A549 treated with ZK216348 at 1 μM for 4 hours (cell line): ENCODE results near the gene NXT1. TPM values are rescaled to one million over a fixed set of nuclear protein-coding genes. Genes with fewer than 3 reads are reported as not detected.

ENCODE experiments used
- total RNA-seq: library from RNA; stranded (reverse); fragments of 200-300 nt; extraction: Qiagen RNA extraction; gene quantifications from 5 replicates; pipeline ENCODE4 v1.2.3, GENCODE V29; 2022; ENCODE audit warnings: low read depth

The NXT1 gene
- 48.1 to 72.5 TPM (median 69.6 TPM) in 5 replicates for total RNA-seq

DNA sequence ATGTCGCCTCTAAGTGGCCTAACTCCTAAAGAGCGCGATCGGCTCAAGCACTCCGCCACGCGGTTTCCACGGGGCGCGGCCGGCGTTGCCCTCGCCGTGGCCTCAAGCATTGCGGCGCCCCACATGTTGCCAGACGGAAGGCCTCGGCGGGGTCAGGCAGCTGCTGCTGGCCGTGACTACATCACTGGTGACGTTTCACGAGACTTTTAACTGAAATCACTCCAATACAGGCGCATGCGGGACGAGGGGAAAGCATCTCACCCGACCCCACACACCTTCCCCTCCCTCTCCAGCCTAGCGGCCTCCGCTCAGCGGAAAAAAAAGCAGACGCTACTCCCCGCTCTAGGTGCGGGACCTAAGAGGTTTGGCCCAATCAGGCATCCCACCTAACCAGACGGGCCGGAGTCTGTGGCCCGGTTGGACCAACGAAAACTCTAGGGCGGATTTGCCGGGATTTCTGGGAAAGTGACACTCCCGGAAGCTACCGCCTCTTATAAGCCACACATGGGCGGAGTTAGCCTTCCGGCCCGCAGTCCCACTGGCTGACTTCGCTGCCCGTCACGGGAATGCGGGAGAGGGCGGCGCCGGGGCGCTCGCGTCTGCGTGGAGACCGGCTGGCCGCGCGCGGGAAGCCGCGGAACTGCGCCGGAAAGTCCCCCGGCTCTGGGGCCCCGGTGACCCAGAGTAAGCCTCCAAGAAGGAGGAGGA is at the start of gene NXT1:
Gene NXT1, plus strand, starts transcription at position 596 of the 708 bp plus-strand sequence. CDS start 3,251 bp downstream, outside the sequence.

DNA sequence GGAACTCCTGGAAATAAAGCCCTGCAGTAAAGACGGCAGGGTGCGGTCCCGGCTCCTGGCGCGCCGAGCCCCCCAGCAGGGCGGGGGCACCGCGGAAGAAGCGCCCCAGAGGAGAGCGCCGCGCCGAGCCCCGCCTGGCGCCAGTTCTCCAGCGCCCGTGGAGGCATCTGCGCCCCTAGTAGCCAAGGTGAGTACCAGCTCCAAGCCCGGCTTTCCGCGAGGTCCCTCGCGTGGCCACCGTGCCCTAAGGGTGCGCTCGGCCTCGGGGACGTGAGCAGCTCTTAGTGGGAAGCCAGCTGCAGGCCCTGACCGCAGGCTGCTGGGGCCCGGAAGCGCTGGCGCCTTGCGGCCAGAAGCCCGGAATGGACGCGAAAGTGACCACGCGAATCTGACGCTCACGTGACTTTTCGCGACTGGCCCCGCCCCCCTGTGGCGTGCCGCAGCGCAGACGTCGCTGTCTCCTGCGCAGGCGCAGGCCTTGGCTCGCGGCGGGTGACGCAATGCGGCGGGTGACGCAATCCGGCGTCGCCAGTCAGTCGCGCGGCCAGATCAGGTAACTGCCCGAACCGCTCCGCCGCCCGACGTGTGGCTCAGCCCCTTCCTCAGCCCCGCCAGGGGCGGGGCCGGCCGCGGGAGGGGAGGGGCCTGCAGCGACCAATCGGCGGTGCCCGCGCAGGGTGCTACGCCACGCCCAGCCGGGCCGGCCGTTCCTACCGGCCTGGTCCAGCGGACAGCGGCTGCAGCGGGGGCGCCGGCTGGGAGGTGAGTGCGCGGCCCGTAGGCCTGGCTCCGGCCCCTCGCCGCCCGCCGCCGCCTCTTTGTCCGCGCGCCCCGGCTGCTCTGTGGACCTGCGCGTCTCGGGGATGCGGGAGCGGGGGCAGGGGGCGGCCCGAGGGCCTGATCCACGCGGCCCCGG is 11.1 kb downstream of the NXT1 start, which contains the start of gene GZF1:
Gene GZF1, plus strand, starts transcription at position 707 of the 916 bp plus-strand sequence. CDS start 2,202 bp downstream, outside the sequence.

Other genes with a start within 250 kb of the NXT1 start
- 9.3 to 15.1 TPM (median 11.6 TPM) in 5 replicates for gene GZF1, start 11.4 kb downstream of the NXT1 start, total RNA-seq
- gene NAPB, start 70.7 kb downstream of the NXT1 start, total RNA-seq, result 2.3 to 4.1 TPM (median 3.9 TPM) in 5 replicates
- not detected in 5 replicates for gene CSTL1, start 88.9 kb downstream of the NXT1 start, total RNA-seq
- not detected in 5 replicates for gene CST11, start 102.1 kb downstream of the NXT1 start, total RNA-seq
- not detected in 5 replicates for gene CST8, start 140.3 kb downstream of the NXT1 start, total RNA-seq
- gene CST9L, start 217.7 kb downstream of the NXT1 start, total RNA-seq, result not detected in 5 replicates